IPS-11a (cell line): ENCODE data around the gene CTBP2.
"Not testable (repeated sequence)": the region's sequence is repeated elsewhere in the genome, so short reads cannot be mapped to it uniquely, and the experiment has no call there.

Experiments
- H3K4me3 ChIP-seq: one replicate; pipeline ENCODE4 v1.5.1; 2013; ENCODE audit warnings: low read depth, low read length, control low read depth

Gene CTBP2

GRCh38 chr10:125067764-125068163, 92.6 kb downstream of the CTBP2 start:
- no peak overlapping the region for H3K4me3 ChIP-seq

GRCh38 chr10:125066764-125067450, 93.5 kb downstream of the CTBP2 start:
- H3K4me3 ChIP-seq = no peak overlapping the region

GRCh38 chr10:125064681-125065492, 95.5 kb downstream of the CTBP2 start:
- no peak overlapping the region for H3K4me3 ChIP-seq

GRCh38 chr10:125063256-125063925, 97.0 kb downstream of the CTBP2 start:
- no peak overlapping the region for H3K4me3 ChIP-seq

- no peak overlapping the region for H3K4me3 ChIP-seq
Observed at GRCh38 chr10:125062914-125063230, 97.5 kb downstream of the CTBP2 start.

DNA sequence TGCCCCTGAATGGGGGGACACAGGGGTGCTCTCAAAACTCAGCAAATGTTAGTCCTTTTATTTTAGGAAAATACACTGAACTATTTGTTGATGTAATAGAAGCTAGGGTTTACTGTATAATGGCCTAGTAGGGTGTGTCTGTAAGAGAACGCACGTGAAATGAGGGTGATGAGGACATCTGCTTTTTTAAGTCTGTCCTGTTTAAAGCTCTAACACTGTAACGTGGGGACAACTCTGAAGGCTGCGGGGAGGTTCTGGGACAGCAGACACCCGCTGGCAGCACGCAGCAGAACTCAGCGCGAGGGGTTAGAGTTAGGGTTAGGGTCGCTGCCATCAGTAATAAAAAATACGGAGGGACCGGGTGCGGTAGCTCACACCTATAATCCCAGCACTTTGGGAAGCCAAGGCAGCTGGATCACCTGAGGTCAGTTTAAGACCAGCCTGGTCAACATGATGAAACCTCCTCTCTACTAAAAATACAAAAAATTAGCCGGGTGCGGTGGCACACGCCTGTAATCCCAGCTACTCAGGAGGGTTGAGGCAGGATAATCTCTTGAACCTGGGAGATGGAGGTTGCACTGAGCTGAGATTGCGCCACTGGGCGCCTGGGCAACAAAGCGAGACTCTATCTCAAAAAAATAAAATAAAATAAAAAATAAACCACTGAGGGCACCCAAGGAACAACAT, 98.0 kb downstream of the CTBP2 start:
- no peak overlapping the region for H3K4me3 ChIP-seq

DNA sequence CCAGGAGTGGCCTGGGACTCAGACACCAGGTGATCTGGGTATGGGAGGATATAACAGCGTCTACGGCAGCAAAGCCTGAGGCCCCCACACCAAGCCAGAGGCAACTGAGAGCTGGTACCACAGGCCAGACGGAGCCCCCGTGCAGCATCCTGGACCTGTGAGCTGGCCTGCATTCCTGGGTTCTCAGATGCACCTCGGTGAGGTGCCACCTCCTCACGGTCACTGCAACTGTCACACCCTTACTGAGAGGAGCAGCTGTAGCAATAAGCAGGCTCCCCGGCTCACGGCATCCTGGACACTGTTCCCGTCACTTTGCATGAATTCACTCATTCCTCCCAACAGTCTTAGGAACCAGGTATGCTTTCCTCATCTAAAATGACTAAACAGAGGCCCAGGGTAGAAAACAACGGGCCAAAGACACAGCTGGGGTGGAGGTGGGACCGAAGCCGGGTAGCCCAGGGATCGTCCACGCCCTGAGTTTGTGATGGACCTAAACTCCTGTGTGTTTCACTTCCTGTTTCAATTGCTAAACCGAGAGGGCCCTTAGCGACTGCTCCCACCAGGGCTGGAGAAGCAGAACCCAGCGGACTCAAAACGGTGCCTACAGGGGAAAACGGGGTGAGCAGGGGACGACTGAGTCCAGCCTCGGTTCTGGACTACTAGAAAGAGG, 98.7 kb downstream of the CTBP2 start:
- H3K4me3 ChIP-seq = no peak overlapping the region

GRCh38 chr10:125060826-125061556, 99.4 kb downstream of the CTBP2 start:
- no peak overlapping the region for H3K4me3 ChIP-seq

GRCh38 chr10:125060482-125060825, 99.9 kb downstream of the CTBP2 start:
- no peak overlapping the region for H3K4me3 ChIP-seq

- no peak overlapping the region for H3K4me3 ChIP-seq
Observed at GRCh38 chr10:125060026-125060425, 100.3 kb downstream of the CTBP2 start.

- H3K4me3 ChIP-seq = not testable (repeated sequence)
Observed at GRCh38 chr10:125059348-125059747, 101.0 kb downstream of the CTBP2 start.

- no peak overlapping the region for H3K4me3 ChIP-seq
Observed at GRCh38 chr10:125057158-125058001, 103.0 kb downstream of the CTBP2 start.

DNA sequence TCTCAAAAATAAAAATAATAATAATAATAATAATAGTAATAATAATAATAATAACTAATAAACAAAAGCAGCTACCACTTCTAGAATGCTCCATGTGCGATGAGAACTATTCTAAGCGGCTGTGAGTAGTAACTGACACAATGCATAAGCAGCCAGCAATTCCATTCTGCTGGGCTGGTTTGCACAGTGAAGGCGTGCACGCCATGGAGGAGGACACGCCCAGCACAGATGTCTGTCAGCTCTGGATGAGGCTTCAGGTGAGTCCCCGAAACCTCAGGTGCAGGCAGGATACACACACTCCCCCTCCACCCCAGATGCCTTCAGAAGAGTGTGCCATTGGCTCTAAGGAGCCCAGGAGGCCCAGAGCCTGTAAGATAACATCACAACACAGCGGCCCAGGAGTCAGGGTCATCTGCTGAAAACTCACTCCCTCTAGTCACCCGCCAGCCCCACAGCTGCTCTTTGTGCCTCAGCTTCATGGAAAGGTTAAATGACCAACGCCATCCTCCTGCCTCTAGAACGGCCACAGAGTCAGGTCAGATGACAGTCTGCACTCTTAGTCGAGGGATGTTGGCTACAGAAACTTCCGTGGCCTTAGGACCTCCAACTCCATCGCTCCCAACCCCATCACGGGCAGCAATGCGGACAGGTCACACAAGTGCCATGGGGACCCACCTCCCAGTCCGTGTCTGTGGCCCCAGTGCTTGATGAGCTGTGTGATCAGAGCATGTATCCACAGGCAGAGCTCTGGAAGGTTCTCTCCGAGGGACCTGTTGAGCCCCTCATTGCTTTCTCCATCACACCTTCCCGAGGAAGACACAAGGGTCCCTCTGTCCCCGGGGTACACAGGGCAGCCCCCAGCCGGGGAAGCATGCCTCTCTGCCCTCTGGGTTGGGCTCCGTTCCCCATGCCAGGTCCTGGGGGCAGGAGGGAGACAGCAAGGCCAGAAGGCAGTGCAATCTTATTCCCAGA, 103.9 kb downstream of the CTBP2 start:
- H3K4me3 ChIP-seq = no peak overlapping the region

GRCh38 chr10:125055446-125055845, 104.9 kb downstream of the CTBP2 start:
- H3K4me3 ChIP-seq = no peak overlapping the region

DNA sequence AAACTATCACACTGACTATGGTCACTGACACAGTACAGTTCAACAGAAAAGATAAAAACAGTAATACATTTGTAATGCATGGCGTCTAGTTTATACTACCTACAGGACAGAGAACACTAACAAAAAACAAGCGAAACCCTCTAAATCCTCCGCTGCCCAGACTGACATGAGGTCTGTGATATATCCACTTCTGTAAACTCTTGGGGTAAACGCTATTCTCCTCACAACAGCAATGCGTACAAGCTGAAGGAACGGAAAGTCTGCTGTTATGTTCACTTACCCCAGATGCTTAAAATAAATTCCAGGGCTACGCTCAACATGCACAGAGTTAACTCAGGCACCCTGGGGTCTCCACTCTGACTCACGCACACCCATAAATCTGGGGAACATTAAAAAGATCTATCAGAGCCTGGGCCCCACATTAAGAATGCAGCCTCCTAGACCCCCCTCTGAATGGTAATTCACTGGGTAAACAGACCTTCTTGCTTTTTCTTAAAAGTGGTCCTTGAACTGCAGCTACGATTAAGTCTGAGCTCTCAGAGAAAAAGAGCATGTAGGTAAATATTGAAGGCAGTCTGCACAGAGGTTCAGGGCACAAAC, 105.6 kb downstream of the CTBP2 start:
- no peak overlapping the region for H3K4me3 ChIP-seq

- H3K4me3 ChIP-seq = no peak overlapping the region
Observed at GRCh38 chr10:125054216-125054615, 106.1 kb downstream of the CTBP2 start.

DNA sequence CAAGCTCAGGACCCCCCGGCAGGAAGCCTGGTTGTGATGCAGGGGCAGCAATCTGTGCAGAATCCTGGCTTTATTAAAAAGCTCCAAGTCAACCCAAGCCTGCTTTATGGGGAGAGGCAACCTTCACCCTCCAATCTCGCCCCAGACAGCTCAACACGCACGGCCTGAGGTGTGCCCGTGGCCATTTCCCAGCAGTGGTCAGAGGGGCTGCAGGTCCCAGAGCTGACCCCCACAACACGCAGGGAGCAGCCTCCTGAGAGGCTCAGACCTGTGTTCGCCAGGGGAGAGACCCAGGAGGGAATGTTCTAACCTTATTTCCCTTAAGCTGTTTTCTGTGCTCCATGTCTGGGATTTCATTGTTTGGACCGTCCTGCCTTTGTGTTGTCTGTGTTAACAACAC, 108.2 kb downstream of the CTBP2 start:
- H3K4me3 ChIP-seq = no peak overlapping the region

DNA sequence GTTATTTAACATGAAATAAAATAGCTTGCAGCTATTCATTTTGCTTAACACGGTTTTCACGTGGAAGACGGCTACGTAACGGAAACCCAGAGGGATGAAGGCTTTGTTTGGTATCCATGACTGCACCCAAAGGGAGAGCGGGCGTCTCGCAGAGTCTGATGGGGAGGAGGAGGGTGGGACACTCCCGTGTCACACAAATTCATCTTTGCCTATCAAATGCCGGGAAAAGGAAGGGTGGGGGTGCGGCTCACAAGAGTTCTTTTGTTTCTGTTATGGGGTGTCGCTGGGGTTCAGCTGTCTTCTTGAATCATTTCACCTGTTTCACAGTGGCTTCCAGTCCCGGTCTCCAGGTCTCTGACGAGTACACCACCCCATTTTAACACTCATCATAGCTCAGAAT, 110.0 kb downstream of the CTBP2 start:
- H3K4me3 ChIP-seq = no peak overlapping the region
